KOPT-K1 (cell line): Measurements from ENCODE around the gene VCAN.
A peak's percentile ranks its signal among the peaks of the same experiment; 100 is the strongest.
"Not testable (repeated sequence)": the region's sequence is repeated elsewhere in the genome, so short reads cannot be mapped to it uniquely, and the experiment has no call there.

Experiments used
- H3K27ac ChIP-seq: fragments of 200-600 bp; sonication (generic); 2 replicates; pipeline ENCODE4 v1.5.1; 2016; ENCODE audit warnings: antibody characterized with exemption, mild to moderate bottlenecking, low read depth, low read length; ENCODE audit not compliant: poor library complexity, severe bottlenecking
- H3K36me3 ChIP-seq: fragments of 200-600 bp; sonication (generic); 2 replicates; pipeline ENCODE4 v1.5.1; 2017; ENCODE audit warnings: antibody characterized with exemption, mild to moderate bottlenecking, low read length, moderate library complexity; ENCODE audit not compliant: insufficient read depth
- H3K9me3 ChIP-seq: fragments of 200-600 bp; sonication (generic); 2 replicates; pipeline ENCODE4 v1.5.1; 2017; ENCODE audit warnings: antibody characterized with exemption, low read length, mild to moderate bottlenecking; ENCODE audit not compliant: insufficient read depth, poor library complexity, severe bottlenecking

VCAN gene

GRCh38 chr5:83471405-83472212 lies at the start of gene VCAN:
TSS of gene VCAN (plus strand) at chr5:83471744. CDS start at chr5:83483519, 11,775 bp downstream.
- H3K9me3 ChIP-seq, result no peaks in the 10 kb centered on the region
- H3K36me3 ChIP-seq, result no peaks in the 10 kb centered on the region
- H3K27ac ChIP-seq, result peak within 1 kb of the TSS; percentile 28

GRCh38 chr5:83422284-83422683 lies 49.3 kb upstream of the VCAN start:
- Histone ChIP-seq H3K36me3 (no peaks in the 10 kb centered on the region), H3K27ac (no peak overlapping the region), H3K9me3 (peaks cover 11% of the 10 kb centered on the region)

- no peak overlapping the region for H3K27ac ChIP-seq
- no peaks in the 10 kb centered on the region for H3K36me3 ChIP-seq
- H3K9me3 ChIP-seq, result peaks cover 1% of the 10 kb centered on the region
These were observed 44.7 kb upstream of the VCAN start for GRCh38 chr5:83426855-83427254.

GRCh38 chr5:83428126-83428525 lies 43.4 kb upstream of the VCAN start:
- Histone ChIP-seq H3K27ac (no peak overlapping the region), H3K9me3 (no peaks in the 10 kb centered on the region), H3K36me3 (no peaks in the 10 kb centered on the region)

- Histone ChIP-seq H3K9me3 (no peaks in the 10 kb centered on the region), H3K36me3 (no peaks in the 10 kb centered on the region), H3K27ac (no peak overlapping the region)
These were observed 42.7 kb upstream of the VCAN start for GRCh38 chr5:83428890-83429289.

- Histone ChIP-seq H3K27ac (no peak overlapping the region), H3K9me3 (no peaks in the 10 kb centered on the region), H3K36me3 (no peaks in the 10 kb centered on the region)
These were observed 41.2 kb upstream of the VCAN start for GRCh38 chr5:83430130-83431010.

GRCh38 chr5:83433891-83434290 lies 37.7 kb upstream of the VCAN start:
- Histone ChIP-seq H3K36me3 (no peaks in the 10 kb centered on the region), H3K9me3 (no peaks in the 10 kb centered on the region), H3K27ac (no peak overlapping the region)

- H3K9me3 ChIP-seq, result no peaks in the 10 kb centered on the region
- H3K27ac ChIP-seq, result no peak overlapping the region
- H3K36me3 ChIP-seq, result no peaks in the 10 kb centered on the region
These were observed 36.6 kb upstream of the VCAN start for GRCh38 chr5:83434946-83435345.

GRCh38 chr5:83436276-83436675 lies 35.3 kb upstream of the VCAN start:
- H3K27ac ChIP-seq, result no peak overlapping the region
- no peaks in the 10 kb centered on the region for H3K9me3 ChIP-seq
- H3K36me3 ChIP-seq, result no peaks in the 10 kb centered on the region

- not testable (repeated sequence) for H3K9me3 ChIP-seq, H3K27ac ChIP-seq, H3K36me3 ChIP-seq
These were observed 33.8 kb upstream of the VCAN start for GRCh38 chr5:83437697-83438096.

GRCh38 chr5:83440826-83441225 lies 30.7 kb upstream of the VCAN start:
- Histone ChIP-seq H3K27ac (no peak overlapping the region), H3K36me3 (no peaks in the 10 kb centered on the region), H3K9me3 (no peaks in the 10 kb centered on the region)

- Histone ChIP-seq H3K36me3 (no peaks in the 10 kb centered on the region), H3K9me3 (no peaks in the 10 kb centered on the region), H3K27ac (no peak overlapping the region)
These were observed 29.8 kb upstream of the VCAN start for GRCh38 chr5:83441747-83442146.

GRCh38 chr5:83443534-83443933 lies 28.0 kb upstream of the VCAN start:
- no peaks in the 10 kb centered on the region for H3K9me3 ChIP-seq
- H3K36me3 ChIP-seq, result no peaks in the 10 kb centered on the region
- no peak overlapping the region for H3K27ac ChIP-seq

- Histone ChIP-seq H3K36me3 (no peaks in the 10 kb centered on the region), H3K27ac (no peak overlapping the region), H3K9me3 (no peaks in the 10 kb centered on the region)
These were observed 27.1 kb upstream of the VCAN start for GRCh38 chr5:83444445-83444844.

- H3K36me3 ChIP-seq, result no peaks in the 10 kb centered on the region
- no peaks in the 10 kb centered on the region for H3K9me3 ChIP-seq
- no peak overlapping the region for H3K27ac ChIP-seq
These were observed 25.1 kb upstream of the VCAN start for GRCh38 chr5:83446253-83446947.
